Mucosa of descending colon (tissue), 3 donors: ENCODE results near the gene DSCAML1. TPM values are rescaled to one million over a fixed set of nuclear protein-coding genes. Genes with fewer than 3 reads are reported as not detected.

Source experiments
- ATAC-seq: fragments of 200-7000 bp; cut with Tn5 transposase; one replicate; pipeline ENCODE4 v1.9.1; 2020; ENCODE audit warnings: mild to moderate bottlenecking, moderate library complexity
- DNase-seq, 3 donors: peaks; one replicate each; pipeline ENCODE4 v3.0.0-alpha.2; 2020
- H3K36me3 ChIP-seq: fragments of 200-600 bp; one replicate; pipeline ENCODE4 v1.8.0; 2021; ENCODE audit warnings: low read depth, mild to moderate bottlenecking
- H3K4me1 ChIP-seq: fragments of 200-600 bp; one replicate; pipeline ENCODE4 v1.8.0; 2021; ENCODE audit warnings: low read depth, mild to moderate bottlenecking
- H3K4me3 ChIP-seq: fragments of 200-600 bp; one replicate; pipeline ENCODE4 v1.8.0; 2021; ENCODE audit warnings: mild to moderate bottlenecking
- H3K9me3 ChIP-seq: fragments of 200-600 bp; one replicate; pipeline ENCODE4 v1.8.0; 2021; ENCODE audit warnings: mild to moderate bottlenecking
- intact Hi-C, 2 donors: fragments of 100-400 bp; cut with DNase I in 1 of 2; cut with micrococcal nuclease in 1 of 2; formaldehyde crosslinking; loops; one replicate each; pipeline versions ENCODE4 v1.11.0 to v1.11.1; 2022; cut with DNase I, micrococcal nuclease
- total RNA-seq, 3 donors: library from RNA; stranded (reverse); fragmentation: NEBNext Ultra II Directional in 2 of 3; extraction: Animal tissue kit (Norgen Biotek cat#: 25700) in 2 of 3; gene quantifications; one replicate each; pipeline versions ENCODE4 v1.2.1 to v1.2.4, GENCODE V29; 2021 to 2023
- TF ChIP-seq, protein P1 (sequence below): fragments of 200-600 bp; IDR thresholded peaks from one replicate; pipeline ENCODE4 v1.8.0; 2022; ENCODE audit warnings: antibody characterized with exemption, mild to moderate bottlenecking
- donor health status: DM: no; HTN: no; CAD: no; lungs with moderate emphysema.
- donor health status: DM: no; HTN: no; CAD: no.
- donor health status: DM: no; HTN: yes; CAD: no.

DSCAML1 gene
- total RNA-seq, 3 donors from 2014 or later: 5.0 to 5.5 (median 5.3) TPM

DNA sequence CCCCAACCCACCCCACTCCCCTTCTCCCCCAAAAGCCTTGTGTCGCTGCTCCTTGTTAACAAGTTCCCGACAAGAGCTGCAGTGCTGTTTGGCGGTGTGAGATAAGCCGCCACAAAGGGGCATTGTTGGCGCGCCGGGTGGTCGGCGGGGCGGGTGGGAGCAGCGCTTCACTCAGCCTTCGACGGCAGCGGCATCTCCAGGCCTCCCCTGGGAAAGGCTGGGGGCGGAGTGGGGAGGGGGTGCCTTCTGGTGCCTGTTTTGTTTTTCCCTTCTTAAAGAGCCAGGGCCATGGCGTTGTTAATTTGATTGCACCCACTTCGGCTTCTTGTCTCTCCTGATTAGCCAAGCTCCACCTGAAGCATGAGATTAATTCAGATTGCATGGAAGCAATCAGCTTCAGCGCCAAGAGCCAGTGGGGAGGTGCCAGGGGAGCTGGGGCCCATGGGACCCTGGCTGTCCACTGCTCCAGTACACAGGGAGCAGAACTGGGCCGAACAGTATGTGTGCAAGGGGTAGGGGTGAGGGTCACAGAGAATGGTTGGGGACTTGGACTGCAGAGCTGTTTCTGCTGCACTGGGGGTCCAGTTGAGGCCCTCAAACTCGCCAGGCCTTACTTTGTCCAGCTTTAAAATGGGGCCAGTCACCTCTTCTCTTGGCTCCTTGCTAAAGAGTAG is 304.3 kb downstream of the DSCAML1 start:
- Histone ChIP-seq H3K4me1 (no peaks in the 10 kb centered on the region), H3K36me3 (no peaks in the 10 kb centered on the region), H3K9me3 (no peaks in the 10 kb centered on the region), H3K4me3 (no peak overlapping the region)
- DNase-seq: no peak
- no peak for ATAC-seq
- intact Hi-C loops: no loop called here
- TF ChIP-seq, protein P1, sequence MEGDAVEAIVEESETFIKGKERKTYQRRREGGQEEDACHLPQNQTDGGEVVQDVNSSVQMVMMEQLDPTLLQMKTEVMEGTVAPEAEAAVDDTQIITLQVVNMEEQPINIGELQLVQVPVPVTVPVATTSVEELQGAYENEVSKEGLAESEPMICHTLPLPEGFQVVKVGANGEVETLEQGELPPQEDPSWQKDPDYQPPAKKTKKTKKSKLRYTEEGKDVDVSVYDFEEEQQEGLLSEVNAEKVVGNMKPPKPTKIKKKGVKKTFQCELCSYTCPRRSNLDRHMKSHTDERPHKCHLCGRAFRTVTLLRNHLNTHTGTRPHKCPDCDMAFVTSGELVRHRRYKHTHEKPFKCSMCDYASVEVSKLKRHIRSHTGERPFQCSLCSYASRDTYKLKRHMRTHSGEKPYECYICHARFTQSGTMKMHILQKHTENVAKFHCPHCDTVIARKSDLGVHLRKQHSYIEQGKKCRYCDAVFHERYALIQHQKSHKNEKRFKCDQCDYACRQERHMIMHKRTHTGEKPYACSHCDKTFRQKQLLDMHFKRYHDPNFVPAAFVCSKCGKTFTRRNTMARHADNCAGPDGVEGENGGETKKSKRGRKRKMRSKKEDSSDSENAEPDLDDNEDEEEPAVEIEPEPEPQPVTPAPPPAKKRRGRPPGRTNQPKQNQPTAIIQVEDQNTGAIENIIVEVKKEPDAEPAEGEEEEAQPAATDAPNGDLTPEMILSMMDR: no peak

DNA sequence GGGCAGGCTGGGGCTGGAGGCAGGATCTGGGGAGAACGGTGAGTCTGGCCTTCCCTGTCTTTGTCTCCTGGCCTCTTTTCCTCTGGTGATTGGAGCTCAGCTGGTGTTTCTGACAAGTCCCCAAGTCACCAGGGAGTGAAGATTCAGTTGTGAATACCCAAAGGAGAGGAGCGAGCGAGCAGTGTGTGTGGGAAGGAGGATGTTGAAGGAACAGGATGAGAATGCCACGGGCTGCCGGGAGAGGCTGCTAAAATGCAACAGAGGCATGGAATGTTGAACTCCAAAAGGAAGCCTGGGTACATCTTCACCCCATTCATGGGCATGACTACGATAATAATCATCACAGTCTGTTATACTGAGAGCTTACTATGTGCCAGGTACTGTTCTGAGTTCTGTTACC is 306.1 kb downstream of the DSCAML1 start:
- ATAC-seq (no peak), DNase-seq (no peak)
- intact Hi-C loops: no loop called here
- H3K9me3 ChIP-seq: no peaks in the 10 kb centered on the region
- TF ChIP-seq, protein P1: no peak
- H3K4me1 ChIP-seq: no peaks in the 10 kb centered on the region
- H3K4me3 ChIP-seq: no peak overlapping the region
- H3K36me3 ChIP-seq: no peaks in the 10 kb centered on the region

DNA sequence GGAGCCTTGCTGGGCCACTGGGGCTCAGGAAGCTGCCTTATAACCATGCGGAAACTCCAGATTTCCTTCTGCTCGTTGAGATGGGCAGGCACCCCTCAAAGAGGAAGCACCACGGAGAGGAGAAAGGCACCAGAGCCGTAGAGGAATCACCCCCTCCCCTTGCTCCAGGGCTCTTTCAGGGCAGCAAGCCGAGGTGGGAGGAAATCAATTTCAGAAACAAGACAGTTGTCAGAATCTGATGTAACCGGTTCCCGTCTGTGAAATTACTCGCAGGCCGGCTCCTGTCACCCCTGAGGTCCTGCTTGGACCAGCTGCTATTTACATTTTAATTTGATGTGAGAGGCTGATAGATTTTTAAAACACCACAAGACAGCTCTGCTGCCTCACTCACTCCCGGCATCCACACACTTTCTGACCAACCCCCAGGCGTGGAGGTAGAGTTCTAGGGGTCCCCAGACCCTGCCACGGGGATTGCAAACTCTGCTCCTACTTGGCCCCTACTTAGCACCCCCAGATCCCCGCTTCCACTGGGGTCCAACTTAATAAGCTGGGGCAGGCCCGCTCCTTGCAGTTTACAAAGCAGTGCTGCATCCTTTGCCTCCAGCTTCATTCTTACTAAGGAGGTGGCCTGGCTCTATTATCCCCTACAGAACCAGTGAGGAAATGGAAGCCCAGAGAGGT is 306.9 kb downstream of the DSCAML1 start:
- DNase-seq (no peak), ATAC-seq (no peak)
- intact Hi-C loops: no loop called here
- Histone ChIP-seq H3K9me3 (no peaks in the 10 kb centered on the region), H3K36me3 (no peaks in the 10 kb centered on the region), H3K4me1 (no peaks in the 10 kb centered on the region), H3K4me3 (no peak overlapping the region)
- TF ChIP-seq, protein P1: no peak

DNA sequence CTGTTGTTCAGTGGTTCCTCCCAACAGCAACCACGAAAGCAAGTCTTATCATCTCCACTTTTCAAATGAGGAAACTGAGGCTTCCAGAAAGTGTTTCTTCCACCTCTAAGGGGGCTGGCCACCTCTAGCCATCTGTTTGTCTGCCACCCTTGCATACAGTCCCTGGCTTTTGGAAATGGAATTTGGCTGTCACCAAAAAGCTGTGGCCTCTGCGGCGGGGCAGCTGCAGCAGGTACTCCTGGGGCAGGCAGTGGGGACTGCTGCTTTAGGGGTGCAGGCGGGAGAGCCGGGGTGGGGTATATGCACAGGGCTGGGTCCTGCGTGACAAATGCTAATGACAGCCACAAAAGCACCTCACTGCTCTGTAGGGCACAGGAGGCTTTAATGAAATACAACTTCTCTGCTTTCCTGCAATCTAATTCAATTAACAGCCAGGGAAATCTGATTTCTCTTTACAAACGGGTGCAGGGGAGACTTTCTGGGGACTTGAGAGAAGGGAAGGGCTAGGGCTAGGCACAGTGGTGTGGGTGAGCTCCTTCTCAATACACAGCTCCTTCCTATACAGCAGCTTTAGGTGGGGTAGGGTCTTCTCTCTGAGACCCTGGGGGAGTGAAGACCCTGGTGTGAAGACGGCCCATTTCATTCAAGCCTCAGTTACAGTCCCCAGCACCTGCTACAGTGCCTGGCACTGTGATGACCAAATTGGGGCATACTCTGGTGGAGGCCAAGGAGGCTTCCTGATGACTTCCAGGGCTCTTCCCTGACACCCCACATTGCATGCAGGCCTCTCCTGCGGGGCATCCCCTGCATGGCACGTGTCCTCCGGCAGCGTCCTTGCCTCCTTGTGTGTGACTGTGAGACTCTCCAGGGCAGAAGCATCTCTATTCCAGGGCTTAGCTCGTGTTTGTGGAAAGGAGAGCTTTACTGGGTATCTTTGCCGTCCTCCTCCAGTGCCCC is 307.7 kb downstream of the DSCAML1 start:
- TF ChIP-seq, protein P1: no peak
- Histone ChIP-seq H3K36me3 (no peaks in the 10 kb centered on the region), H3K4me3 (no peak overlapping the region), H3K4me1 (no peaks in the 10 kb centered on the region), H3K9me3 (no peaks in the 10 kb centered on the region)
- DNase-seq (no peak), ATAC-seq (no peak)
- intact Hi-C loops: no loop called here

DNA sequence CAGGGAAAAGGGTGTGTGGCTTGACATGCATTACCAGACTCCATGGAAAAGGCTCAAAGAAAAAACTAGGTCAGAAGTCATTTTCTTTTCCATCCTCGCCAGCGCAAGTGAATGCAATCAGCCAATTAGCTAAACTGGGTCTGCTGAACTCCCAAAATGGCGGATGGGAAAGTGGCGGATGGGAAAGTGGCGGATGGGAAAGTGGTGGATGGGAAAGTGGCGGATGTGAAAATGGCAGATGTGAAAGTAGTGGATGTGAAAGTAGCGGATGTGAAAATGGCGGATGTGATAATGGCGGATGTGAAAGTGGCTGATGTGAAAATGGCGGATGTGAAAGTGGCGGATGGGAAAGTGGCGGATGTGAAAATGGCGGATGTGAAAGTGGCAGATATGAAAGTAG is 311.0 kb downstream of the DSCAML1 start:
- H3K4me1 ChIP-seq: no peaks in the 10 kb centered on the region
- no peak overlapping the region for H3K4me3 ChIP-seq
- no peaks in the 10 kb centered on the region for H3K36me3 ChIP-seq
- TF ChIP-seq, protein P1: no peak
- intact Hi-C loops: no loop called here
- ATAC-seq: no peak
- no peaks in the 10 kb centered on the region for H3K9me3 ChIP-seq
- DNase-seq: no peak
